ENCODE results near the gene TMC7.
"Not testable (repeated sequence)": the region's sequence is repeated elsewhere in the genome, so short reads cannot be mapped to it uniquely, and the experiment has no call there.

The TMC7 gene

GRCh38 chr16:18979936-18980335 lies 3.8 kb upstream of the TMC7 start:
- no peak for DNase-seq (ENCODE audit: low read depth)

DNA sequence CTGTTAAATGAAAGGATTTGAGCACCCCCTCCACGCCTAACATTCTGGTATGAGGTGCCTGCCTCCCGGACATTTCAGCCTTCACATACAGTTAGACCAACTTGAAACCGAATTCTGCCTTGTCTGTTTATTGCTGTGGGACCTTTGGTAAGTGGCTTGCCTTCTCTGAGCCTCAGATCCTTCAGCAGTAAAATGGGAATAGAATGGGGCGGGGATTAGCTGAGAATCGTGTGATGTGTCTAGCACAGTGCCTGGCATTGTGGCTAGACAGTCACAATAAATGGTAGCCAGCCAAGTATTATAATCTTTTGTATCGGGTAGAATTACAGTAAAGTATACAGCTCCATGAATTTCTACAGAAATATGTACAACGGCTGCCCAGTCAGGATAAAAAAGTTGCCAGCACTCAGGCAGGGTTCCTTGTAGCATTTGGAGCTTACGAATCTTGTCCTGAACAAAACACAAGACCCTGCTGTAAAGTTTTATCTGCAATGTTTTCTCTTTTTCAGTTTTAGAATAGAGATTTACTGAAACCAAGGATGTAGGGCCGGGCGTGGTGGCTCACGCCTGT lies 786 bp downstream of the TMC7 start:
- no peak for DNase-seq (ENCODE audit: low read depth)

DNA sequence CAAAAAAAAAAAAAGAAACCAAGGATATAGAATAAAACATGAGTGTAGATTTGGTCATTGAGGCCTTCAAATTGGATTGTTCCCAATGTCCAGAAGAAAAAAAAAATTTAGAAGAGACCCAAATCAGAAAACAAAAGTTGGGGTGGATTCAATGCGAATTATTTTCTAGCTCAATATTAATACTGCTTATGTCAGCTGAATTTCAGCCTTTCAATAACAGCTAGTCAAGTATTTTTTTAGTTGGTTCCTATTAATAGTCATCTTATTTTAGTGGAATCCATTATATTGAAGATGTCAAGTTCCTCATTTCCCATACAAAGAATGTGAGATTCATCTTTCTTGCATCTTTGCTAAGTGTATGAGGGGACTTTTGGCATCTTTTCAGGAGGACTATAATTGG lies 1.5 kb downstream of the TMC7 start:
- not testable (repeated sequence) for DNase-seq (ENCODE audit: low read depth)

DNA sequence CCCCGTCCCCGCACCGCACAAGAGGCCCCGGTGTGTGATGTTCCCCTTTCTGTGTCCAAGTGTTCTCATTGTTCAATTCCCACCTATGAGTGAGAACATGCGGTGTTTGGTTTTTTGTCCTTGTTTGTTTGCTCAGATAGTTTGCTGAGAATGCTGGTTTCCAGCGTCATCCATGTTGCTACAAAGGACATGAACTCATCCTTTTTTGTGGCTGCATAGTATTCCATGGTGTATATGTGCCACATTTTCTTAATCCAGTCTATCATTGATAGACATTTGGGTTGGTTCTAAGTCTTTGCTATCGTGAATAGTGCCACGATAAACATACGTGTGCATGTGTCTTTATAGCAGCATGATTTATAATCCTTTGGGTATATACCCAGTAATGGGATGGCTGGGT lies 8.0 kb downstream of the TMC7 start:
- DNase-seq (ENCODE audit: low read depth), result not testable (repeated sequence)

DNA sequence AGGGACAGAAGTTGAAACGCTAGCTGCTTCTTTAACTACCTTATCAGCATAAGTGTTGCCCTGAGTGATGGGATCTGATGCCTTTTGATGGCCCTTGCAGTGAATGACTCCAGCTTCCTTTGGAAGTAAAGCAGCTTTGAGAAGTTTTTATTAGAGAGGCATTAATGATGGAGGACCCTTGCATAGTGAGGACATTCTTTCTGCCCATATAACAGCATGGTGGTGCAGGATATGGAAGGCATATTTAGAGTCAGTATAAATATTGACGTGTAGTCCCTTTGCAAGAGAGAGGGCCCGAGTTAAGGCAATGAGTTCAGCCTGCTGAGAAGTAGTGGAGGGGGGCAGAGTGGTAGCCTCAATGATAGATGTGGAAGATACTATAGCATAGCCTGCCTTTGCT lies 9.8 kb downstream of the TMC7 start:
- DNase-seq (ENCODE audit: low read depth), result not testable (repeated sequence)

DNA sequence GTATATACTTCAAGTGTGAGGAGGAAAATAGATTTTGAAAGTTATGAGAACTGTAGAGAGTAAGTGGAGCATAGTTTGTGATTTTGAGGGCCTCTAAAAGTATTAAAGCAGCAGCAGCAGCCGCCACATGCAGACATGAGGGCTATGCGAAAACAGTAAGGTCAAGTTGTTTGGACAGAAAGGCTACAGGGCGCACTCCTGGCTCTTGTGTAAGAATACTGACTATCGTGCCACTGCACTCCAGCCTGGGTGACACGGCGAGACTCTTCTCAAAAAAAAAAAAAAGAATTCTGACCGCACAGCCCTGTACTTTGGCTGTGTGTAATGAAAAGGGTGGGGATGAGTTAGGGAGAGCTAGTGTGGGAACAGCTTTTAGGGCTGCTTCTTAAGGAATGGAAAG lies 10.4 kb downstream of the TMC7 start:
- DNase-seq (ENCODE audit: low read depth), result not testable (repeated sequence)

DNA sequence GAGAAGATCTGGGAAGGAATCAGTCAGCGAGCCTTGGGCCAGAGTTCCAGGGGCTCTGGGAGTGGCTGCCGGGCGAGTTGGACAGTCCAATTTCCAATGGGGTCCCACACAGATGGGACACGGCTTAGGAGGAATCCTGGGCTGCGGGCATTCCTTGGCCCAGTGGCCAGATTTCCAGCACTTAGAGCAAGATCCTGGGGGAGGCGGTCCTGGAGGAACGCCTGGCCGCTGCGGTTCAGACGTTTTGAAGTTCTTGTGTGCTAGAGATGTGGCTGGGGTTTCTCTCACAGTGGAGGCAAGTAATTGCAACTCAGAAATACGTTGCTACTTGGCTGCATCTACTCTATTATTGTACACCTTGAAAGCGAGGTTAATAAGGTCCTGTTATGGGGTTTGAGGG lies 11.7 kb downstream of the TMC7 start:
- DNase-seq (ENCODE audit: low read depth), result not testable (repeated sequence)

DNA sequence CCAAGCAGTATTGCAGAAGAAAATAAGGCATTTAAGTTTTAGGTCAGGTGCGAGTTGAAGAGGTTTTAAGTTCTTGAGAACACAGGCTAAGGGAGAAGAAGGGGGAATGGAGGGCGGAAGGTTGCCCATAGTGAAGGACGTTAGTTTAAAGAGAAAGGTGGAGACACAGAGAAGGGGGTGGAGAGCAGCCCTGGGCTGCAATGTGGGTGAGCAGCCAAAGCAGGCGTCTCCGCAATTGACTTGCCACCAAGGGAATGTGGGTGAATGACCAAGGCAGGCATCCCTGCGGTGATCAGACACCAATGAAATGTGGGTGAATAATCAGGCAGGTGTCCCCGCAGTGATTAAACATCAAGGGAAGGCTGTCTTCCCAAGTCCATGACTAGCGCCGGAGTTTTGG lies 12.8 kb downstream of the TMC7 start:
- not testable (repeated sequence) for DNase-seq (ENCODE audit: low read depth)

- not testable (repeated sequence) for DNase-seq (ENCODE audit: low read depth)
These were observed 13.3 kb downstream of the TMC7 start for GRCh38 chr16:18997001-18997400.

- DNase-seq (ENCODE audit: low read depth), result no peak
These were observed 15.3 kb downstream of the TMC7 start for GRCh38 chr16:18999045-18999393.

- DNase-seq (ENCODE audit: low read depth), result no peak
These were observed 18.1 kb downstream of the TMC7 start for GRCh38 chr16:19001788-19002187.

GRCh38 chr16:19003935-19004334 lies 20.2 kb downstream of the TMC7 start:
- no peak for DNase-seq (ENCODE audit: low read depth)

DNA sequence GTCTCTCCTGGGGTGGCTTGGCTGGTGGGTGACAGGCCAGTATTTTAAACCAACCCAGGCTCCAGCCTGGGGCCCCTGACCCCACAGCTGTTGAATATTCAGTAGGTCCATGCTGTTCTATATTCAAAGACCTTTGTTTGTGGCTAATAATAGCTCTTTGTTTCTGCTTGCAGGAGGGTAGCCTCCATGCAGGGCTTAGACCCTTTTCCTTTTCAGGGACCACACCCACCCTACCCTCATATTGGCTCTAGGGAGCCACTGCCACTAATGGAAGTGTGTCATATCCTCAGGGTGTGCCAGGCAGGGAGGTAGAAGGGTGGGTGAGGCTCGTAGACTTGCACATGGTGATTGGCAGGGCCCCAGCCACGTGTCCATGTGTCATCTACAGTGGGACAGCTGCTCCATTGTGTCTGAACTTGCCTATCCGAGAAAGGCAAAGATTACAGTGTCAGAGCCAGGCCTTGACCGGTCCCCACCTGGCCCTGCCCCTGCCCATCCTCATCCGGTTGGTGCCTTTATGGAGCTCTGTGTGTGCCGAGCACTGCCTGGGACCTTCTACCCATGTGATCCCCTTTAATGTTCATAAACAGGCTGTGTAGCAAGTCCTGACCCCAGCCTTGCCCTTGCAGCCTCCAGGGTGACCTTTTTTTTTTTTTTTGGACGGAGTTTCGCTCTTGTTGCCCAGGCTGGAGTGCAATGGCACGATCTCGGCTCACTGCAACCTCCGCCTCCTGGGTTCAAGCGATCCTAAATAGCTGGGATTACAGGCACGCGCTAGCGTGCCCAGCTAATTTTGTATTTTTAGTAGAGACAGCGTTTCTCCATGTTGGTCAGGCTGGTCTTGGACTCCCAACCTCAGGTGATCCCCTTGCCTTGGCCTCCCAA lies 22.1 kb downstream of the TMC7 start:
- no peak for DNase-seq (ENCODE audit: low read depth)

DNA sequence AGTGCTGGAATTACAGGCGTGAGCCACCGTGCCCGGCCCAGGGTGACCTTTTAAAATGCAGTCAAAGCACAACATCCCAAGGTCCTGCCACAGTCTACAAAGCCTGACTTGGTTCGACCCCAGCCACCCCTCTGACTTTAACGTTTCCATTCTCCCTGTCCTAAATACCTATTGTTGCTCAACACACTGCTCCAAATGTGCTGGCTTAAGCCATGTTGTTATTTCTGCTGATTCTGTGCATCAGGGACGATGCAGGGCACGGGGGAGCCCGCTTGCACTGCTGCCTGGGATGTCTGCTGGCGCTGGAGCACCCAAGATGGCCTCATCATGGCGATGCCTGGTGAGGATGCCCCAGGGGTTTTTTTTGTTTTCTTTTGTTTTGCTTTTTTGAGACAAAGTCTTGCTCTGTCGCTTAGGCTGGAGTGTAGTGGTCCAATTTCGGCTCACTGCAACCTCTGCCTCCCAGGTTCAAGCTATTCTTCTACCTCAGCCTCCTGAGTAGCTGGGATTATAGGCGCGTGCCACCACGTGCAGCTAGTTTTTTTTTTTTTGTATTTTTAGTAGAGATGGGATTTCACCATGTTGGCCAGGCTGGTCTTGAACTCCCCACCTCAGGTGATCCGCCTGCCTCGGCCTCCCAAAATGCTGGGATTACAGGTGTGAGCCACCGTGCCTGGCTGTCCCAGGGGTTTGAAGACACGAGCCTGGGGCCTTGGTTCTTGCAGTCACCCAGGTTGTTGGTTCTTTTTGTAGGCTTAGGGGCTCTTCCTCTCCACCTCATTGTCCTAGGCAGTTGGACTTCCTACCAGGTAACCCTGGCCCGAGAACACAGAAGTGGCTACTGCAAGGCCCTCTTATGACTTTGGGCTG lies 22.9 kb downstream of the TMC7 start:
- DNase-seq (ENCODE audit: low read depth), result no peak

GRCh38 chr16:19008245-19009169 lies 24.8 kb downstream of the TMC7 start:
- no peak for DNase-seq (ENCODE audit: low read depth)

DNA sequence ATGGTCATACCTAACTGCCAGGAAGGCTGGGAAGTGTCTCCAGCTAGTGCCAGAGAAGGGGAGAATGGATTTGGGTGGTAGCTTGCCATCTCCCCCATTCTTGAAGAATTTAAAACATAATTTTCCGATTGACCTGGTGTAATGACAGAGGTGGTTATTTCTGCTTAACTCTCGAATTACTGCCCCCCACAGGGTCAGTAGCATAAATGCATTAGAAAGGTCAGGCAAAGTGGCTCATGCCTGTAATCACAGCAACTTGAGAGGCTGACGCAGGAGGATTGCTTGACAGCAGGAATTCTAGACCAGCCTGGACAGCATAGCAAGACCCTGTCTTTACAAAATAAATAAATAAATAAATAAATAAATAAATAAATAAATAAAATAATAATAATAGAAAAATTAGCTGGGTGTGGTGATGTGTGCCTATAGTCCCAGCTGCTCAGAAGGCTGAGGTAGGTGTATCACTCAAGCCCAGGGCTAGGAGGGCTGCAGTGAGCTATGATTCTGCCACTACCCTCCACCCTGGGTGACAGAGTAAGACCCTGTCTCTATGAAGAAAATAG lies 27.5 kb downstream of the TMC7 start:
- no peak for DNase-seq (ENCODE audit: low read depth)

DNA sequence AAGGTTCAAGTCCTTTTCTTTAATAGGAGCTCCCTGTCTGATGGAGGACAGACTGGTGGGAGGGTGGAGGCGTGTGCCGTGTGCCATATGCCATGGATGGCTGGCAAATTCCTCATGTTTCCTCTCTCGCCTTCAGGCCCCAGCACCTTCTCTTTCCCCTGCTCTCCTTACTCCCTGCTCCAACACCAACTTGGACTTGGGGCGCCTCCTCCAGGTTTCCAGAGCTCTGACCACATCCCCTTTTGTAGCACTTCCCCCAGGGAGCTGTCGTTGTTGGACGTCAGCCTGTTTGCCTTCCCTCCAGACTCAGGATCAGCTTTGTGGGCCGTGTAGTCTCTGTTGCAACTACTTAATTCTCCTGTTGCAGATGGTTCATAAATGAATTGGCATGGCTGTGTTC lies 30.7 kb downstream of the TMC7 start:
- no peak for DNase-seq (ENCODE audit: low read depth)

- DNase-seq (ENCODE audit: low read depth), result no peak
These were observed 33.4 kb downstream of the TMC7 start for GRCh38 chr16:19017179-19017578.

- DNase-seq (ENCODE audit: low read depth), result no peak
These were observed 37.0 kb downstream of the TMC7 start for GRCh38 chr16:19020689-19021088.

GRCh38 chr16:19021747-19022146 lies 38.0 kb downstream of the TMC7 start:
- DNase-seq (ENCODE audit: low read depth), result no peak

GRCh38 chr16:19027416-19027815 lies 43.7 kb downstream of the TMC7 start:
- no peak for DNase-seq (ENCODE audit: low read depth)

Data from stimulated activated CD8-positive, alpha-beta memory T cell treated with anti-CD3 and anti-CD28 coated beads, Interleukin-15, amount 100 ng/mL, for 1 hour (primary cell).